HG02763 (cell line): ENCODE data around the gene LYST.

Experiments used
- ATAC-seq: cut with Tn5 transposase; IDR thresholded peaks from one replicate; pipeline ENCODE4 v1.9.1; 2021; ENCODE audit warnings: mild to moderate bottlenecking, moderate library complexity; ENCODE audit not compliant: unreplicated experiment

The LYST gene

DNA sequence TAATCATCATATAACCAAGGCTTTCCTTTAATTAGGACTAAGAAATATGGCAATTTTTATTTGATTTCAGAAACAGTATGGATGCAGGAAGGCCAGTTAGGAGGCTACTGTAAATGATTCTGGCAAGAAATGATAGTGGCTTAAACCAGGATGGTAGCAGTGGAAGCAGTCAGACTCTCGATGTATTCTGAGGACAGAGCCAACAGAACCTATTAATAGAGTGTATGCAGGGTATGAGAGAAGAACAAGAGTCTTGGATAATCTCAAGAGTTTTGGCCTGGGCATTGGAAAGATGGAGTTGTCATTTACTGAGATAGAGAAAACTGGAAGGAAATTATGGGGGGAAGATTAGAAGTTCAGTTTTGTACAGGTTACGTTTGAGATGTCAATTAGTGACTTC is 143.8 kb downstream of the LYST start:
- no peak for ATAC-seq

DNA sequence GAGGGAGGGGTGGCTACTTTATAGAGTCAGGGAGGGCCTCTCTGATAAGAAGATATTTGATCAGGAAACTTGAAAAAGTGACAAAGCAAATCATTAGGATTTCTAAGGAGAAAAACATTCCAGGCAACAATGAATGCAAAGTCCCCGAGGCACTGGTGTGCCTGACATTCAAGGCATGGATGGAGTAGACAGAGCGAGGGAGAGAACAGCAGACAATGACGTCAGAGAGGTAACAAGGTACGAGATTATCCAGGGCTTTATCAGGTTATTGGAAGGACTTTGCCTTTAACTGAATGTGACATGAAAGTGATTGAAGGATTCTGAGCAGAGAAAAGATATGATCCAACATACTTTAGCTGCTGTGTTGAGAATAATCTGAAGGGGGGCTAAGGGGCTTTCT is 144.7 kb downstream of the LYST start:
- no peak for ATAC-seq

DNA sequence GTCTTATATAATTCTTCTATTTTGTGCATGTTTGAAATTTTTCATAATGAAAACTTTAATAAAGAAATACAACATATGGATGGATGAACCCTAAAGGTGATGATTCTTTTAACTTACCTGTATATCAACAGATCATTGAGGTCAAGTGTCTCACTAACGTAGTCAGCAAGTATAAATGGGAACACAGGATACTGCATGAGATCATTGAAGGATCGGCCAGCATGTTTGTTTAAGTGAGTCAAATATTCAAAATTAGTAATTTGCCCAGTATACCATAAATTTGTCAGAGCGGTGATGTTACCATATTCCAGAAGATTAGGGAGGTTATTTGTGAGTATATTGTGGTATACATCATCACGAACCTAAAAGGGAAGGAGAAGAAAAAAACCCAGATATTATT is 146.2 kb downstream of the LYST start:
- no peak for ATAC-seq

DNA sequence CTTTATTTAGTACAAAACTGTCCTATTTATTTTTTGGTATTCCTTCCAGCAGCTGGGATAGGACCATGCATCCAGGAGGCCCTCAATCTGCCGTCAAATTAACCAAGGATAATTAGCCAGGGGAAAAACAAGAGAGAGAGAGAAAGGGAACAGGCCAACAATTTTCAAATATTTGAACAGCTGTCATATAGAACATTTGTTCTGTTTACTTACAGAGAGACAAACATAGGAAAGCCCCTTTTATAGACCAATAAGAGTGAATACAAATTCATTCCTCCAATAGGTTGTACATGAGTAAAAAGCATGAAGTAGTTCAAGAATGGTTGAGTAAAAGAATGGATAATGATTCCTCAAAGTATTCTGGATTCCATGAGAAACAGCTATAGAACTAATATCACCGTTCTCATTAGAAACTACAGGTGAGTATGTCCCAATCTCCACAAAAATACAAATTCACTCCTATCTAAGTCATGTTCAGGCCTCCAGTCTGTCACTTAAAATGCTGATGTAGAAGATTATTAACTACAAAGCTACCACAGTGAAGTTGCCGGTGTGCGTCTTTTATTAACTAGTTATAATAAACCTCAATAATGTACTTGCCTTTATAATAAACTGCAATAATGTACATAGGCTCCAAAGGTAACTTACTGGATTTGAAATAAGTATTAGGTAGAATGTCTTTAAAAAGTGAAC is 152.4 kb downstream of the LYST start:
- ATAC-seq = no peak

- no peak for ATAC-seq
These were observed 153.9 kb downstream of the LYST start for GRCh38 chr1:235712812-235713211.

GRCh38 chr1:235710687-235711086 is 156.0 kb downstream of the LYST start:
- ATAC-seq = no peak

- ATAC-seq = no peak
These were observed 157.7 kb downstream of the LYST start for GRCh38 chr1:235709018-235709417.

DNA sequence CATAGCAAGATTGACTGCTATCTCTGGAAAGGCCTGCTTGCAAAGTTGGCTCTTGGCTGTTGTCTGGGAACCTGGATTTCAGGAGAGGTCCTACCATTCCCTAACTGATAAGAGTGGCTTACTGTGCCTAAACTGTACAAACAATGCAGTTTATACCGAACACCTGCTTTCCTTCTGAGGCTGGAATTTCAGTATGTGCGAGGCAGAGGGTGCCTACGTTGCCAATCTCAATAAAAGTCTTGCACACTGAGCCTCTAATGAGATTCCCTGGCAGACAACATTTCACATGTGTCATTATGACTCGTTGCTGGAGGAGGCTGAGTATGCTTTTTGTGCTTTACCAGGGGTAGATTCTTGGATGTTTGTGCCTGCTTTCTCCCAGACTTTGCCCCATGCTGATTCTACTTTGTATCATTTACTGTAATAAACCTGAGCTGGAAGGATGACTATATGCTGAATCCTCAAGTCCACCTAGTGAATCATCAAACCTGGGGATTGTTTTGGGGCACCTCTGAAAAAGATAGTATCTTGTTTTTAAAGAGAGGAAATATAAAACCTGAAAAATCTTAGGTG is 158.2 kb downstream of the LYST start:
- no peak for ATAC-seq

DNA sequence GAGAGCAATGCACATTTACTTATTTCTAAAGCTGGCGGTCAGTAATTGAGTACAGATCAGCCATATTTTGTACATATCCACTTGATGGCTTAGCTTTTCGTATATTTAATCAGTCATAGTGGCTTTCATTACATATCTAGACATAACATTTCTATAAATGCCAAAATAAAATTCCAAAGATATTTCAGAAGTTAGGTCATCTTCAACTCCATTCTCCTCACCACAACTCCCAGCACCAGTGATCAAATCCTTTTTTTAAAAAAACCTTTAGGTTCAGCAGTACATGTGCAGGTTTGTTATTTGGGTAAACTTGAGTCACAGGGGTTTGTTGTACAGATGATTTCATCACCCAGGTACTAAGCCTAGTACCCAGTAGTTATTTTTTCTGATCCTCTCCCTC is 163.2 kb downstream of the LYST start:
- ATAC-seq = no peak

GRCh38 chr1:235702412-235702811 is 164.3 kb downstream of the LYST start:
- no peak for ATAC-seq

DNA sequence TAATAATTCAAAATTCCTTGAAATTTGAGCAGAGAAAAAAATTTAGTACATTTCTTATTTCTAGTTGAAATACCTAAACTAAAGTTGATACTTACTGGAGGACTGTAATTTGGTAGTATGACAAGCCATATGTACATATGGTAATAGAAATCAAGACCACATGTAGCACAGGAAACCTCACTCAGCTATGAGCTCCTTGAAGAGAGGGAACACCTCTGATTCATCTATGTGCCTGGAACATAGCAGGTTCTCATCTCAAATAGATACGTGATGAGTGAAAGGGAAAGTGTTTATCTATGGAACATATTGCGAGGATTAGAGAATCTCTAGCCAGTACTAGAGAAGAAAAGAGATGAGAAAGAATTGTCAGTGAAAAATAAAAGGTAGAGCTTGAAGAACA is 169.2 kb downstream of the LYST start:
- ATAC-seq = no peak

- ATAC-seq = no peak
These were observed 177.3 kb downstream of the LYST start for GRCh38 chr1:235689356-235689755.

GRCh38 chr1:235688096-235688495 is 178.6 kb downstream of the LYST start:
- ATAC-seq = no peak

GRCh38 chr1:235683653-235684052 is 183.1 kb downstream of the LYST start:
- ATAC-seq = no peak

DNA sequence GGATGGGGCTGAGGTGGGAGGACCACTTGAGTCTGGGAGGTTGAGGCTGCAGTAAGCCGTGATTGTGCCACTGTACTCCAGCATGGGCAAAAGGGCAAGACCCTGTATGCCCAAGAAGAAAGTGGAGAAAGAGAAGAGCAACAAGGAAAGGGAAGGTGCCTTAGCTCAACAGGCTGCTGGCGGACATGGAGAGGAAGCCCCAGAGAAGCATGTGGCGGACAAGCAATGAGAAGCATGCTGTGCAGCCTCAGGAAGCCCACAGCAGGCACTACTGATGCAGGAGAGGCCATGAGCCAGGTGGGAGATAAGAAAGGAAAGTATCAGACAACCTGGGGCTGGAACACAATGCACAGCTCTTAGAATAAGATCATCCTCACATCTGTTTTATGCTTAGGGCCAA is 184.5 kb downstream of the LYST start:
- no peak for ATAC-seq

- ATAC-seq = no peak
These were observed 187.1 kb downstream of the LYST start for GRCh38 chr1:235679644-235680043.

GRCh38 chr1:235679005-235679404 is 187.7 kb downstream of the LYST start:
- ATAC-seq = no peak

DNA sequence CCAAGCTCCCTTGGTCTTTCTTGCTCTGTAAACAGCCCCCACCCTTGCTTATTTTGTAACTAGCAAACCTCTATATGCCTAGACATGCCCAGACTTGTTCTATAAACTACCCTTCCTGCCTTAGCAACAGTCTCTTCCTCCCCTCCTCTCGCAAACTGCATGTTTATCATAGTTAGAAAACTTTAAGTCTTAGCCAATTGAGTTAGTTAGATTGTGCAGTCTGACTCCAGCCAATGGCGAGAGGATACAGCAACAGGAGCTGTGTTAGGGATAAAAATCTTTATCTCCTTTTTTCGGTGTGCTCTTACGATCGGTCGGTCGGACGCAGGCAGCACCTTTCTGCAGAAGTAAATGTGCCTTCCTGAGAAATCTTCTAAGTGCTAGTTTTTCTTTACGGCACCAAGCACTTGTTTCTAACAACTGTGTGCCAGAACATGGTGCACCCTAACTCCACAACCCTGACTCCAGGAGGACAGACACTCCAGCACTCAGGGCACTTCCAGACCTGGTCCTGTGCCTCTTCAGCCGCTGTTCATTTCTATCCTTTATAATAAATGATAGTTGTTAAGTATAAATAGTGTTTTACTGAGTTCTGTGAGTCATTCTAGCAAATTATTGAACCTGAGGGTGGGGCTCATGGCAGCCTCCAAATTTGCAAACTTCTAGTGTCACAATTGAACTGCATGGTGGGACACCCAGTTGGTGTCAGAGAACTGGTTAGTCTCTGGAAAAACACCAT is 191.4 kb downstream of the LYST start:
- ATAC-seq = no peak

DNA sequence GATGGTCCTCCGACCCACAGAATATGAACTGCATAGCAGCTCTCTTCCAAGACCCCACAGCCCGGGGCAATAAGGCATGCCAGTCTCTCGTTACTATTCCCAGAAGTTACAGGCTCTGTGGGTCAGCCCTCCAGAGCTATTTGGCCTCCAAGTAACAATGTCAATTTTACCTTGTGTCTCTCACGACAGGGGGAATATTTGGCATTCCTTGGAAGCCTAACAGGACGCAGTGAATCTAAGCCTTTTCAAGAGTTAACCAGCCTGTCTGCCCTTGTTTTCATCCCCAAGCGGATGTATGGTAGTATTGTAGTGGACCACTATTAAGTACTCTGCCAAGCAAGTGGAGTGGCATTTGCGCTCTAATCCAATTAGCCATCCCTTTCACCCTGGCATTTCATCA is 192.7 kb downstream of the LYST start:
- no peak for ATAC-seq

- ATAC-seq = no peak
These were observed 194.7 kb downstream of the LYST start for GRCh38 chr1:235671992-235672391.

- ATAC-seq = no peak
These were observed 196.4 kb downstream of the LYST start for GRCh38 chr1:235670157-235670776.

DNA sequence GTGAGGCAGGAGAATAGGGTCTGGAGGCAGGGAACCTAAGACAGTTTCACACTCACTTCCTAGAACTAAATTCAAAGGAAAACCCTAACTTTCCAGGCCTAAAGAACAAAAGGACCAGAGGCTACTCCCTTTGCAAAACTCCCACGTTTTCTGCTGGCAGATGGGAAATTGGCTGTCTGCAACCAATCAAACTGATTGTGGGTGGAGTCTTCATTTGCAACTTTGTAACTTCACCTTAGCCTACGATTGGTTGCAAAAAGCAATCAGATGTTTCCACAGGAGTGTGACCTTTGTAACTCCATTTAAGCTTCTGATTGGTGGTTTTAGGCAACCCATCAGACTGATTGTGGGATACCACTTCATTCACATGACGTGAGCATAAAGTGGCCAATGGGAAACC is 197.4 kb downstream of the LYST start:
- no peak for ATAC-seq
